SK-N-SH (cell line): ENCODE data around the gene HASPIN. TPM values are rescaled to one million over a fixed set of nuclear protein-coding genes. Genes with fewer than 3 reads are reported as not detected.

Experiments
- CTCF ChIA-PET: fragments of 300-600, 350-600 bp; formaldehyde crosslinking; extraction: SDS; loops from one replicate; lab custom pipeline; 2021; lab: Yijun Ruan, JAX
- POLR2A ChIA-PET: fragments of 350-600 bp; sonication (Branson Sonifier 250); formaldehyde crosslinking; extraction: SDS; loops from one replicate; lab custom pipeline; 2020; ENCODE audit warnings: antibody characterized with exemption, inconsistent platforms; lab: Yijun Ruan, JAX
- DNase-seq: peaks from one replicate; pipeline ENCODE4 v3.0.0; 2012
- H2AFZ ChIP-seq: fragments of 200-600 bp; sonication (generic); 2 replicates; pipeline ENCODE4 v1.8.1; 2016; ENCODE audit warnings: antibody characterized with exemption, mild to moderate bottlenecking, low read depth
- H3F3A ChIP-seq: fragments of 200-600 bp; sonication (generic); replicated peaks from 2 replicates; pipeline ENCODE3; 2016; ENCODE audit warnings: antibody characterized with exemption, mild to moderate bottlenecking; ENCODE audit not compliant: insufficient read depth
- H3K27ac ChIP-seq, 2 experiments: fragments of 200-500 bp in 1 of 2; fragments of 200-600 bp in 1 of 2; sonication (Bioruptor generic) in 1 of 2; sonication (generic), shearing (Covaris generic) in 1 of 2; 2 replicates each; pipeline versions ENCODE4 v1.5.1 to v1.6.1; 2014 to 2016; ENCODE audit warnings: low read depth in 2 of 2, inconsistent platforms in 1 of 2, low read length in 1 of 2, mild to moderate bottlenecking in 1 of 2, mixed read lengths in 1 of 2
- H3K27me3 ChIP-seq: fragments of 200-600 bp; sonication (generic), shearing (Covaris generic); 2 replicates; pipeline ENCODE4 v1.6.1; 2016; ENCODE audit warnings: mixed run types; ENCODE audit not compliant: insufficient read depth
- H3K36me3 ChIP-seq, 2 experiments: fragments of 200-500 bp in 1 of 2; fragments of 200-600 bp in 1 of 2; sonication (Bioruptor generic) in 1 of 2; sonication (generic) in 1 of 2; replicated peaks in 1 of 2; 2 replicates each; pipeline versions ENCODE3 to v1.5.1; 2014 to 2016; ENCODE audit warnings: low read length in 1 of 2, mild to moderate bottlenecking in 1 of 2; ENCODE audit not compliant: insufficient read depth in 2 of 2, control insufficient read depth in 1 of 2
- H3K4me1 ChIP-seq, 2 experiments: fragments of 200-500 bp in 1 of 2; fragments of 200-600 bp in 1 of 2; sonication (Bioruptor generic) in 1 of 2; sonication (generic), shearing (Covaris generic) in 1 of 2; 2 replicates each; pipeline versions ENCODE4 v1.5.1 to v1.6.1; 2014 to 2016; ENCODE audit warnings: low read depth in 1 of 2, low read length in 1 of 2, mixed run types in 1 of 2; ENCODE audit not compliant: insufficient read depth in 2 of 2, control insufficient read depth in 1 of 2
- H3K4me2 ChIP-seq: fragments of 200-600 bp; sonication (generic), shearing (Covaris generic); 2 replicates; pipeline ENCODE4 v1.6.1; 2017; ENCODE audit warnings: mixed run types
- H3K4me3 ChIP-seq, 2 experiments: fragments of 200-500 bp in 1 of 2; fragments of 200-600 bp in 1 of 2; sonication (Bioruptor generic) in 1 of 2; sonication (generic), shearing (Covaris generic) in 1 of 2; 2 replicates each; pipeline versions ENCODE4 v1.5.1 to v1.8.1; 2014 to 2016; ENCODE audit warnings: low read depth in 2 of 2, inconsistent platforms in 1 of 2, low read length in 1 of 2, mild to moderate bottlenecking in 1 of 2, mixed read lengths in 1 of 2, moderate library complexity in 1 of 2
- H3K79me2 ChIP-seq: fragments of 200-600 bp; sonication (generic); 2 replicates; pipeline ENCODE4 v1.8.1; 2017; ENCODE audit warnings: mild to moderate bottlenecking; ENCODE audit not compliant: insufficient read depth
- H3K9ac ChIP-seq: fragments of 200-600 bp; sonication (generic); 2 replicates; pipeline ENCODE4 v1.6.1; 2017; ENCODE audit warnings: mixed run types
- H3K9me2 ChIP-seq: fragments of 200-600 bp; sonication (generic); 2 replicates; pipeline ENCODE4 v1.6.1; 2017; ENCODE audit warnings: mixed run types
- H3K9me3 ChIP-seq: fragments of 200-600 bp; sonication (generic); 2 replicates; pipeline ENCODE4 v1.6.1; 2017; ENCODE audit warnings: mixed run types, mild to moderate bottlenecking, moderate library complexity
- H4K20me1 ChIP-seq: fragments of 200-600 bp; sonication (generic); 2 replicates; pipeline ENCODE4 v1.6.1; 2017; ENCODE audit warnings: mild to moderate bottlenecking, mixed run types; ENCODE audit not compliant: insufficient read depth
- CHD2 ChIP-seq: fragments of 150-350 bp; IDR thresholded peaks from 2 replicates; pipeline ENCODE4 v1.6.1; 2018; ENCODE audit warnings: low read length; ENCODE audit not compliant: partially characterized antibody
- EP300 ChIP-seq, 2 experiments: IDR thresholded peaks; 2 replicates each; pipeline versions ENCODE4 v1.4.0 to v1.6.1; 2012; ENCODE audit warnings: borderline replicate concordance in 1 of 2, low read depth in 1 of 2, low read length in 1 of 2
- EZH2phosphoT487 ChIP-seq: fragments of 200-600 bp; sonication (generic); IDR thresholded peaks from 2 replicates; pipeline ENCODE4 v1.6.1; 2017; ENCODE audit warnings: low read depth, mixed run types, mild to moderate bottlenecking, antibody characterized with exemption, moderate library complexity, borderline replicate concordance
- FOXJ3 ChIP-seq: sonication (generic); formaldehyde crosslinking; IDR thresholded peaks from 2 replicates; pipeline ENCODE4 v1.5.1; 2020; ENCODE audit warnings: mild to moderate bottlenecking, missing genetic modification reagents
- FOXM1 ChIP-seq: IDR thresholded peaks from 2 replicates; pipeline ENCODE4 v1.4.0; 2012; ENCODE audit warnings: low read depth, mild to moderate bottlenecking
- GATA2 ChIP-seq: sonication (generic); formaldehyde crosslinking; IDR thresholded peaks from 2 replicates; pipeline ENCODE4 v1.5.0; 2020; ENCODE audit warnings: mild to moderate bottlenecking, missing genetic modification reagents
- JUND ChIP-seq: IDR thresholded peaks from 2 replicates; pipeline ENCODE4 v1.4.0; 2012
- MEF2A ChIP-seq: IDR thresholded peaks from 2 replicates; pipeline ENCODE4 v1.4.0; 2012; ENCODE audit warnings: low read depth, borderline replicate concordance
- MXI1 ChIP-seq: IDR thresholded peaks from 2 replicates; pipeline ENCODE4 v1.6.1; 2012; ENCODE audit warnings: mild to moderate bottlenecking, low read depth, low read length, improper control_type of control experiment
- NFIC ChIP-seq: IDR thresholded peaks from 2 replicates; pipeline ENCODE4 v1.4.0; 2012; ENCODE audit warnings: borderline replicate concordance
- RAD21 ChIP-seq: IDR thresholded peaks from 2 replicates; pipeline ENCODE4 v1.6.1; 2012; ENCODE audit warnings: mild to moderate bottlenecking, low read length
- RCOR1 ChIP-seq: fragments of 150-350 bp; IDR thresholded peaks from 2 replicates; pipeline ENCODE4 v1.6.1; 2017; ENCODE audit warnings: antibody characterized with exemption, low read length
- RFX5 ChIP-seq: IDR thresholded peaks from 2 replicates; pipeline ENCODE4 v1.6.1; 2012; ENCODE audit warnings: mild to moderate bottlenecking, improper control_type of control experiment, low read length
- TCF12 ChIP-seq: IDR thresholded peaks from 2 replicates; pipeline ENCODE4 v1.4.0; 2012
- TEAD4 ChIP-seq: IDR thresholded peaks from 2 replicates; pipeline ENCODE4 v1.4.0; 2012; ENCODE audit warnings: mild to moderate bottlenecking, borderline replicate concordance; ENCODE audit not compliant: insufficient read depth
- WGBS: methylation state at CpG from one replicate; pipeline ENCODE4 v1.1.6; 2017; ENCODE audit warnings: low lambda C conversion rate; 5-methylcytosine and 5-hydroxymethylcytosine counted together
- polyA plus RNA-seq, 3 experiments: library from polyadenylated mRNA; depleted of rRNA; stranded (reverse); fragments of >200 nt; gene quantifications; 2 replicates each; pipeline ENCODE4 v1.2.3, GENCODE V29; 2012
- TF ChIP-seq, protein P1 (sequence below): fragments of 150-350 bp; IDR thresholded peaks from 2 replicates; pipeline ENCODE4 v1.6.1; 2016; ENCODE audit warnings: mild to moderate bottlenecking, low read depth, low read length
- TF ChIP-seq, protein P2 (sequence below): IDR thresholded peaks from 2 replicates; pipeline ENCODE4 v1.4.0; 2012; ENCODE audit warnings: low read depth, borderline replicate concordance
- TF ChIP-seq, protein P3 (sequence below): IDR thresholded peaks from 2 replicates; pipeline ENCODE4 v1.4.0; 2012; ENCODE audit warnings: low read depth, borderline replicate concordance
- TF ChIP-seq, protein P4 (sequence below): IDR thresholded peaks from 2 replicates; pipeline ENCODE4 v1.6.1; 2012; ENCODE audit warnings: mild to moderate bottlenecking, low read depth, low read length, moderate library complexity

The HASPIN gene
- polyA plus RNA-seq, 1 of the 3 experiments (the other 2 are of a cell fraction), result 1.4 TPM

DNA sequence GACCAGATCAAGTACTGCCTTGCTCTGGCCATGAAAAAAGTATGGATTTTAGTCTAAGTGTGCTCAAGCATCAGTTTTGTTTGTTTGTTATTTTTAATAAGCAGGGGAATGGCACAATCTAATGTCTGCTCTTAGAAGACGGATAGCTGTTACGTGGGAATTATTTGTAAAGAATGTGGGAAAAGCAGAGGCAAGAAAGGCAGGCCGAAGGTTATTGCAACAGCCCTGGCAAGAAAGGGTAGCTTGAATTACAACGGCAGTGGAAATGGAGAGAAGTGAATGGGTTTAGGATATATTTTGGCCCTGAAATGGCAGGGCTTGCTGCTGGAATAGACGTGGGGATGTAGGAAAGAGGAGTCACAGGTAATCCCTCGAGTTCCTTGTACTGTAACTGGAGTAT lies 987 bp upstream of the HASPIN start:
- WGBS, result 51% methylated on average over 6 of the region's 6 CpGs

DNA sequence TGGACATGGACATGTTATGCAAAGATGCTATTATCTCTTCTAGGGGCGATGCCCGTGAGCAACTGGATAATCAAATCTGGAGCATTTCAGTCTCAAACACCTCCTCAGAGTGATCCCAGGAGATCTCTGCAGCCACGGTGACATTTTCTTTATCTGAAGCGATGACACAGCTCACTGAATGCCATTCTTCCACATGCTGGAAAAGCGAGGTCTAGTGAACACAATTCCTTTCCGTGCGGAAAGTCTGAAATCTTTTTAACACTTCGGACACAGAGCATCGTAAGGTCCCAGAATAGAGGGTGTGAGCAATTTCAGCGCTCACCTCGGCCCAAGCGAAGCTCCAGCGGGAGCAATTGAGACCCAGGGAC lies 531 bp upstream of the HASPIN start:
- Histone ChIP-seq H3K9me2 (no peaks in the 10 kb centered on the region), H3K4me3 (peak overlapping the region; percentile 77 to 85), H3K4me1 (peaks cover 18% of the 10 kb centered on the region in 2 experiments; a peak in 3 of 4 replicates), H3K36me3 (peaks cover 11 to 23% of the 10 kb centered on the region in 2 experiments), H3K27ac (peak overlapping the region; percentile 55 to 87; a peak in 3 of 4 replicates), H3K9me3 (no peaks in the 10 kb centered on the region), H4K20me1 (no peaks in the 10 kb centered on the region), H3K9ac (peak overlapping the region; percentile 85), H2AFZ (peak overlapping the region; percentile 77), H3K27me3 (no peaks in the 10 kb centered on the region), H3K4me2 (peak overlapping the region; percentile 93), H3K79me2 (peaks cover 62% of the 10 kb centered on the region), H3F3A (peaks cover 12% of the 10 kb centered on the region)
- TF ChIP-seq JUND (no peak), TCF12 (no peak), EZH2phosphoT487 (no peak), RFX5 (no peak), NFIC (no peak), TEAD4 (no peak), RCOR1 (no peak), FOXM1 (no peak), GATA2 (CRISPR knock-in tag) (no peak), RAD21 (no peak), CHD2 (no peak), MEF2A (no peak), MXI1 (no peak), EP300 (IDR thresholded peaks at IDR 0.05; ENCODE audit: borderline replicate concordance in 1 of 2, low read depth in 1 of 2, low read length in 1 of 2) (no peak)
- TF ChIP-seq, protein P1, sequence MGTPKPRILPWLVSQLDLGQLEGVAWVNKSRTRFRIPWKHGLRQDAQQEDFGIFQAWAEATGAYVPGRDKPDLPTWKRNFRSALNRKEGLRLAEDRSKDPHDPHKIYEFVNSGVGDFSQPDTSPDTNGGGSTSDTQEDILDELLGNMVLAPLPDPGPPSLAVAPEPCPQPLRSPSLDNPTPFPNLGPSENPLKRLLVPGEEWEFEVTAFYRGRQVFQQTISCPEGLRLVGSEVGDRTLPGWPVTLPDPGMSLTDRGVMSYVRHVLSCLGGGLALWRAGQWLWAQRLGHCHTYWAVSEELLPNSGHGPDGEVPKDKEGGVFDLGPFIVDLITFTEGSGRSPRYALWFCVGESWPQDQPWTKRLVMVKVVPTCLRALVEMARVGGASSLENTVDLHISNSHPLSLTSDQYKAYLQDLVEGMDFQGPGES, result no peak
- TF ChIP-seq, protein P2, sequence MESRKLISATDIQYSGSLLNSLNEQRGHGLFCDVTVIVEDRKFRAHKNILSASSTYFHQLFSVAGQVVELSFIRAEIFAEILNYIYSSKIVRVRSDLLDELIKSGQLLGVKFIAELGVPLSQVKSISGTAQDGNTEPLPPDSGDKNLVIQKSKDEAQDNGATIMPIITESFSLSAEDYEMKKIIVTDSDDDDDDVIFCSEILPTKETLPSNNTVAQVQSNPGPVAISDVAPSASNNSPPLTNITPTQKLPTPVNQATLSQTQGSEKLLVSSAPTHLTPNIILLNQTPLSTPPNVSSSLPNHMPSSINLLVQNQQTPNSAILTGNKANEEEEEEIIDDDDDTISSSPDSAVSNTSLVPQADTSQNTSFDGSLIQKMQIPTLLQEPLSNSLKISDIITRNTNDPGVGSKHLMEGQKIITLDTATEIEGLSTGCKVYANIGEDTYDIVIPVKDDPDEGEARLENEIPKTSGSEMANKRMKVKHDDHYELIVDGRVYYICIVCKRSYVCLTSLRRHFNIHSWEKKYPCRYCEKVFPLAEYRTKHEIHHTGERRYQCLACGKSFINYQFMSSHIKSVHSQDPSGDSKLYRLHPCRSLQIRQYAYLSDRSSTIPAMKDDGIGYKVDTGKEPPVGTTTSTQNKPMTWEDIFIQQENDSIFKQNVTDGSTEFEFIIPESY, result no peak
- TF ChIP-seq, protein P3, sequence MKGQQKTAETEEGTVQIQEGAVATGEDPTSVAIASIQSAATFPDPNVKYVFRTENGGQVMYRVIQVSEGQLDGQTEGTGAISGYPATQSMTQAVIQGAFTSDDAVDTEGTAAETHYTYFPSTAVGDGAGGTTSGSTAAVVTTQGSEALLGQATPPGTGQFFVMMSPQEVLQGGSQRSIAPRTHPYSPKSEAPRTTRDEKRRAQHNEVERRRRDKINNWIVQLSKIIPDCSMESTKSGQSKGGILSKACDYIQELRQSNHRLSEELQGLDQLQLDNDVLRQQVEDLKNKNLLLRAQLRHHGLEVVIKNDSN, result no peak
- TF ChIP-seq, protein P4, sequence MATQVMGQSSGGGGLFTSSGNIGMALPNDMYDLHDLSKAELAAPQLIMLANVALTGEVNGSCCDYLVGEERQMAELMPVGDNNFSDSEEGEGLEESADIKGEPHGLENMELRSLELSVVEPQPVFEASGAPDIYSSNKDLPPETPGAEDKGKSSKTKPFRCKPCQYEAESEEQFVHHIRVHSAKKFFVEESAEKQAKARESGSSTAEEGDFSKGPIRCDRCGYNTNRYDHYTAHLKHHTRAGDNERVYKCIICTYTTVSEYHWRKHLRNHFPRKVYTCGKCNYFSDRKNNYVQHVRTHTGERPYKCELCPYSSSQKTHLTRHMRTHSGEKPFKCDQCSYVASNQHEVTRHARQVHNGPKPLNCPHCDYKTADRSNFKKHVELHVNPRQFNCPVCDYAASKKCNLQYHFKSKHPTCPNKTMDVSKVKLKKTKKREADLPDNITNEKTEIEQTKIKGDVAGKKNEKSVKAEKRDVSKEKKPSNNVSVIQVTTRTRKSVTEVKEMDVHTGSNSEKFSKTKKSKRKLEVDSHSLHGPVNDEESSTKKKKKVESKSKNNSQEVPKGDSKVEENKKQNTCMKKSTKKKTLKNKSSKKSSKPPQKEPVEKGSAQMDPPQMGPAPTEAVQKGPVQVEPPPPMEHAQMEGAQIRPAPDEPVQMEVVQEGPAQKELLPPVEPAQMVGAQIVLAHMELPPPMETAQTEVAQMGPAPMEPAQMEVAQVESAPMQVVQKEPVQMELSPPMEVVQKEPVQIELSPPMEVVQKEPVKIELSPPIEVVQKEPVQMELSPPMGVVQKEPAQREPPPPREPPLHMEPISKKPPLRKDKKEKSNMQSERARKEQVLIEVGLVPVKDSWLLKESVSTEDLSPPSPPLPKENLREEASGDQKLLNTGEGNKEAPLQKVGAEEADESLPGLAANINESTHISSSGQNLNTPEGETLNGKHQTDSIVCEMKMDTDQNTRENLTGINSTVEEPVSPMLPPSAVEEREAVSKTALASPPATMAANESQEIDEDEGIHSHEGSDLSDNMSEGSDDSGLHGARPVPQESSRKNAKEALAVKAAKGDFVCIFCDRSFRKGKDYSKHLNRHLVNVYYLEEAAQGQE, result no peak
- under 1% methylated on average over 11 of the region's 13 CpGs for WGBS
- ChIA-PET POLR2A (interaction anchor here (0.9 to 1.5 kb wide), 2 partner anchors 15 to 123 kb away, joined by 3 read pairs; partner anchors contain the start of gene NCBP3), CTCF (interaction anchor here (0.7 to 8.2 kb wide), 11 partner anchors 12 to 675 kb away, joined by 3 to 97 read pairs (median 3); partner anchors contain the start of gene P2RX5)
- DNase-seq, result no peak

More for the DNA sequence above, 987 bp upstream of the HASPIN start:
- Histone ChIP-seq H3K4me3 (peak overlapping the region; percentile 77 to 85), H3K79me2 (peaks cover 58% of the 10 kb centered on the region), H3K9me3 (no peaks in the 10 kb centered on the region), H4K20me1 (no peaks in the 10 kb centered on the region), H3K27me3 (no peaks in the 10 kb centered on the region), H3K4me1 (peaks cover 18% of the 10 kb centered on the region in 2 experiments; a peak in 3 of 4 replicates), H3K4me2 (peak overlapping the region; percentile 93), H2AFZ (peak overlapping the region; percentile 77), H3K27ac (peak overlapping the region; percentile 55 to 87; a peak in 3 of 4 replicates), H3K36me3 (peaks cover 15 to 28% of the 10 kb centered on the region in 2 experiments), H3K9ac (peak overlapping the region; percentile 85), H3K9me2 (no peaks in the 10 kb centered on the region), H3F3A (peaks cover 12% of the 10 kb centered on the region)
- POLR2A ChIA-PET, result interaction anchor here (0.9 to 1.5 kb wide), 2 partner anchors 15 to 123 kb away, joined by 3 read pairs; partner anchors contain the start of gene NCBP3
- CTCF ChIA-PET, result interaction anchor here (0.7 to 8.2 kb wide), 9 partner anchors 13 to 674 kb away, joined by 3 to 97 read pairs (median 3); partner anchors contain the start of gene P2RX5
- TF ChIP-seq FOXJ3 (CRISPR knock-in tag), result no peak
- TF ChIP-seq GATA2 (CRISPR knock-in tag), result no peak
- TF ChIP-seq TEAD4, result no peak
- DNase-seq, result no peak
